Upper lobe of left lung (tissue), 4 donors: ENCODE measurements around the gene ESPNL.

ENCODE experiments used
- EP300 ChIP-seq, 4 donors: sonication (generic); formaldehyde crosslinking; IDR thresholded peaks; one replicate each; pipeline ENCODE4 v1.5.1; 2017; ENCODE audit warnings: antibody characterized with exemption in 4 of 4, control low read depth in 2 of 4
- POLR2A ChIP-seq, 4 donors: fragments of 450-650 bp; IDR thresholded peaks; one replicate each; pipeline ENCODE4 v1.5.1; 2016 to 2017; ENCODE audit warnings: antibody characterized with exemption in 4 of 4, mild to moderate bottlenecking in 2 of 4
- POLR2AphosphoS5 ChIP-seq, 2 donors: sonication (generic); formaldehyde crosslinking; IDR thresholded peaks; one replicate each; pipeline ENCODE4 v1.5.1; 2017; ENCODE audit warnings: antibody characterized with exemption in 2 of 2
- TF ChIP-seq, protein P1 (sequence below), 6 experiments: fragments of 450-650 bp in 4 of 6; fragments of 200-600 bp in 2 of 6; sonication (generic) in 2 of 6; IDR thresholded peaks; one replicate each; pipeline ENCODE4 v1.5.1; 2016 to 2019; ENCODE audit warnings: antibody characterized with exemption in 6 of 6

- TF ChIP-seq, protein P1, sequence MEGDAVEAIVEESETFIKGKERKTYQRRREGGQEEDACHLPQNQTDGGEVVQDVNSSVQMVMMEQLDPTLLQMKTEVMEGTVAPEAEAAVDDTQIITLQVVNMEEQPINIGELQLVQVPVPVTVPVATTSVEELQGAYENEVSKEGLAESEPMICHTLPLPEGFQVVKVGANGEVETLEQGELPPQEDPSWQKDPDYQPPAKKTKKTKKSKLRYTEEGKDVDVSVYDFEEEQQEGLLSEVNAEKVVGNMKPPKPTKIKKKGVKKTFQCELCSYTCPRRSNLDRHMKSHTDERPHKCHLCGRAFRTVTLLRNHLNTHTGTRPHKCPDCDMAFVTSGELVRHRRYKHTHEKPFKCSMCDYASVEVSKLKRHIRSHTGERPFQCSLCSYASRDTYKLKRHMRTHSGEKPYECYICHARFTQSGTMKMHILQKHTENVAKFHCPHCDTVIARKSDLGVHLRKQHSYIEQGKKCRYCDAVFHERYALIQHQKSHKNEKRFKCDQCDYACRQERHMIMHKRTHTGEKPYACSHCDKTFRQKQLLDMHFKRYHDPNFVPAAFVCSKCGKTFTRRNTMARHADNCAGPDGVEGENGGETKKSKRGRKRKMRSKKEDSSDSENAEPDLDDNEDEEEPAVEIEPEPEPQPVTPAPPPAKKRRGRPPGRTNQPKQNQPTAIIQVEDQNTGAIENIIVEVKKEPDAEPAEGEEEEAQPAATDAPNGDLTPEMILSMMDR (IDR thresholded peaks at IDR 0.05) = no peak
- TF ChIP-seq POLR2A (IDR thresholded peaks at IDR 0.05) (no peak), POLR2AphosphoS5 (IDR thresholded peaks at IDR 0.05) (no peak), EP300 (IDR thresholded peaks at IDR 0.05) (no peak)
These were observed 33.9 kb upstream of the ESPNL start for GRCh38 chr2:238066218-238066617.
